SKM-1 (cell line): ENCODE measurements around the gene COMMD6.

Source experiments
- DNase-seq: peaks from one replicate; lab custom pipeline; 2025; ENCODE audit not compliant: unreplicated experiment; lab: John Stamatoyannopoulos, UW

COMMD6 gene

DNA sequence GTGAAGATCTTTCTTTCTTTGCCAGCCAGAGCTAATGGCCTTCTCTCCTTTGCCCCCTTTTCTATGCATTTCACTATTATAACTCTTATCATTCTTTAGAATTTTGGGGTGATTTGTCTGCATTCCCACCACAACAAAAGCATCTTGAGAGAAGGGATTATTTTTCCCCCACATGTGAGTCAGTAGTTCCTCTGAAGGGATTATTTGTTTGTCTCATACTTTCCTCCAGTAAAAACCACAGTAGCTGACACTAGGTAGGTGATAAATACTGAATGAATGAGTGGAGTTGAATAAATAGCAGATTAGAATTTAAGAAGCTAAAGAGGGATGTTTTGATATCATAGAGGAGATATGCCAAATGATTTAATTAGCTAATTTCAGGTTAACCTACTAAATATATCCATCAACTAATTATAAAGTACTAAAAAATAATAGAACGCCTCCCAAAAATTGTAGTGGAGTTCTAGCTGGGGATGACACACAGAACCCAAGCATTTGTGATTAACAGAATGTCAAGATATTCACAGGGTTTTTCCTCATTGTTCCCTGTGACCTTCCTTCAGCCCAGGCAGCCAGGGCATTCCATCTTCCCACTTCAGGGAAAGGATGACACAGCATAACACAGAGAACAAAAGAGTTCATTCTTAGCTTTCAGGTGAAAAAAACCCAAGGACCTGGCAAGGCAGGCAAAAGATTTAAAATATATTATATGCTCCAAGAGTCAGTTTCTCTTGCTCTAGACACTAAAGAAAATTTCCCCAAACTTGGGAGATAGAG, 52.2 kb downstream of the COMMD6 start:
- no peak for DNase-seq

DNA sequence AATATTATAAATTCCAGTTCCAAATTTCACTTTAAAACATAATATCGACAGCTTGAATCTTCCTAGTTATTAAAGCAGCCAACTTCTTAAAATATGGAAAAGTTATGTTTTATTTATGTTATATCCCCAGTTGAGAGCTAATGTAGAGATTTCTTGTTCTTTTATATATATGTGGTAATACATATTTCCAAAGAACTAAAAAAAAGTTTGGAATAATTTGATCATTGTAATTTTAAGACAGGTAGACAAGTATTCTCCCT, 54.9 kb downstream of the COMMD6 start:
- DNase-seq, result no peak

GRCh38 chr13:75482070-75482819, 55.4 kb downstream of the COMMD6 start, which contains the start of gene TBC1D4:
Gene TBC1D4, minus strand, starts transcription at chr13:75482169. Its CDS starts 402 bp downstream, at chr13:75481767.
- peak; percentile 66 for DNase-seq

GRCh38 chr13:75481176-75482069, 56.2 kb downstream of the COMMD6 start:
- no peak for DNase-seq

GRCh38 chr13:75480671-75481175, 56.9 kb downstream of the COMMD6 start:
- DNase-seq, result no peak

GRCh38 chr13:75479102-75479740, 58.4 kb downstream of the COMMD6 start:
- no peak for DNase-seq

DNA sequence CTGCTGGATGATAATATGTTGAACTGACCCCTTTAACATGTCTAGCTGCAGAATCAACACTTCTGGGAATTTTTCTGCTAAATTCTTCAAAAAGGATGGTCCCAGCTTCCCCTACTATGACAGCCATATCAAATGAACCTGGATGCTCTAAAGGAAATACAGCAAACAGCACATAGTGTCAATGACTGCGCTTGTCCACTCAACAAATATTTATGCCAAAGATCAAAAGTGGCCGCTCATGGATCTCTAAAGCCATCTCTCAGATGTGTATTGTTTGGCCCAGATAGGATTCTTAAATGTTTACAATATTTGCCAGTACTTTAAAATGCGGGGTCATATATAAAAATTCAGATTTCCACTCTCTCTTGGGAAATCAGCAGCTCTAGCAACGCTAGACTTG, 59.0 kb downstream of the COMMD6 start:
- no peak for DNase-seq
